ENCODE results near the gene C19orf67. TPM values are rescaled to one million over a fixed set of nuclear protein-coding genes. Genes with fewer than 3 reads are reported as not detected.

The C19orf67 gene
- total and polyA plus RNA-seq, 2 of the 4 experiments (the other 2 are of a cell fraction) = not detected

DNA sequence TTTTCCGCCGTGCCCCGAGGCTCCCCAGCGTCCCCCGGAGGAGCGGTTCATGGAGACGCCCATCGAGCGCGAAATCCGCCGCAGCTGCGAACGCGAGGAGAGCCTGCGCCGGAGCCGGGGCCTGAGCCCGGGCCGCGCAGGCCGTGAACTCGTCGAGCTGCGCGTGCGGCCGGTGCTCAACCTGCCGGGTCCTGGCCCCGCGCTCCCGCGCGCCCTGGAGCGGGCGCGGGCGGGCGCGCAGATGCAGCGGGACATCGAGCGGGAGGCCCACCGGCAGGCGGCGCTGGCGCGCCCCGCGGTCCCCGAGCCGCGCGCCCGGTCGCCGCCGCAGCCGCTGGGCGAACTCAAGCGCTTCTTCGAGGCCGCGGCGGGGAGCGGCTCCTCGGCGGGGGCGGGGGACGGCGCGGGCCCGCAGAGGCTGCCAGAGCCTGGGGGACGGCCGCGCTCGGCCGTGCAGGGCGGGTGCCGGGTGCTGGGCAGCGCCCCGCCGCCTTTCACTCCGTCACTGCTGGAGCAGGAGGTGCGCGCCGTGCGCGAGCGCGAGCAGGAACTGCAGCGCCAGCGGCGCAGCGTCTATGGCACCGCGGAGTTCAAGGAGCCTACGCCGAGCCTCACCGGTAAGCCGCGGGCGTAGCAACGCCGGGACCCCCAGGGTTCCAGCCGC lies 12.2 kb downstream of the C19orf67 start:
- Histone ChIP-seq H3K9me1 (ENCODE audit: insufficient read depth, low read length) (no peaks in the 10 kb centered on the region), H4K91ac (ENCODE audit: insufficient read depth, low read depth, low read length) (no peak overlapping the region; the same call in 1 of the 2 replicates), H3K4me3 (ENCODE audit: insufficient read depth, low read depth, low read length) (peak overlapping the region; percentile 61), H2BK5ac (ENCODE audit: low read depth, low read length, poor library complexity, severe bottlenecking) (peak overlapping the region; percentile 1), H3K9ac (ENCODE audit: low read depth, low read length) (peak overlapping the region; percentile 57), H2AK9ac (replicated peaks; ENCODE audit: low read depth, low read length, poor library complexity) (peak overlapping the region; percentile 85), H3K79me1 (ENCODE audit: low read depth in 1 of 2, low read length in 2 of 2) (peaks cover 0 to 14% of the 10 kb centered on the region in 2 experiments; a peak in 1 of 4 replicates), H3K4ac (ENCODE audit: low read depth, low read length) (no peak overlapping the region; the same call in 1 of the 2 replicates), H2BK120ac (ENCODE audit: low read depth, low read length) (no peak overlapping the region), H2BK15ac (ENCODE audit: low read depth, low read length) (no peak overlapping the region), H4K8ac (ENCODE audit: low read depth in 2 of 2, low read length in 2 of 2) (peak overlapping the region; percentile 36 to 78; a peak in 2 of 4 replicates), H3K36me3 (ENCODE audit: control insufficient read depth, insufficient read depth, low read length) (no peaks in the 10 kb centered on the region), H3K27me3 (ENCODE audit: control insufficient read depth, insufficient read depth, low read length) (peaks cover 2% of the 10 kb centered on the region; the same call in 1 of the 2 replicates), H4K20me1 (ENCODE audit: insufficient read depth, low read length) (no peaks in the 10 kb centered on the region), H3K27ac (ENCODE audit: insufficient read depth, low read length) (peak overlapping the region; percentile 13; the same call in 1 of the 2 replicates), H3K18ac (ENCODE audit: low read depth, low read length) (no peak overlapping the region), H3K4me1 (ENCODE audit: control insufficient read depth, insufficient read depth, low read length) (peaks cover 10% of the 10 kb centered on the region), H3K4me2 (ENCODE audit: low read depth, low read length) (peak overlapping the region; percentile 93), H3K14ac (replicated peaks; ENCODE audit: low read depth, low read length) (no peak overlapping the region), H2AFZ (replicated peaks; ENCODE audit: low read length, poor library complexity) (peak overlapping the region; percentile 96), H3K23ac (ENCODE audit: low read depth, low read length) (peak overlapping the region; percentile 11; the same call in 1 of the 2 replicates), H3K9me3 (ENCODE audit: control insufficient read depth, insufficient read depth, low read length) (no peaks in the 10 kb centered on the region), H2AK5ac (ENCODE audit: low read depth, low read length) (no peak overlapping the region), H4K5ac (ENCODE audit: low read depth, low read length) (no peak overlapping the region), H3K56ac (ENCODE audit: extremely low read depth, insufficient read depth, low read length) (0 out of 2 replicates have a peak overlapping the region, but pooled peaks have one; percentile 41), H2BK20ac (ENCODE audit: low read depth, low read length) (no peak overlapping the region)
- ATAC-seq (ENCODE audit: low read depth) (peak; percentile 79), DNase-seq (peak; percentile 82)
- in situ Hi-C loops (cut with MboI; ENCODE audit: low sequenced_read_pairs) = loop anchor here (5.0 kb wide), 1 partner anchor 191 kb away; no protein-coding TSS in a partner anchor
- dilution Hi-C loops (cut with HindIII; ENCODE audit: low sequenced_read_pairs, unreplicated experiment) = no loop called here
- 1% methylated on average over 81 of the region's 106 CpGs; no CpG with 5 or more reads in 1 of the 2 experiments for WGBS, 2 experiments (ENCODE audit: extremely low coverage in 2 of 2, insufficient read length in 1 of 2)
- TF ChIP-seq SMC3 (IDR thresholded peaks at IDR 0.05; ENCODE audit: low read depth, low read length) = peak; percentile 42; the same call in 1 of the 2 replicates
- peak; percentile 66 for TF ChIP-seq CTCF (conservative IDR thresholded peaks at IDR 0.05; ENCODE audit: low read depth, low read length)
- TF ChIP-seq RAD21 (IDR thresholded peaks at IDR 0.05; ENCODE audit: low read length) = peak; percentile 29
- peak; percentile 60; the same call in 1 of the 2 replicates for TF ChIP-seq MAZ (IDR thresholded peaks at IDR 0.05; ENCODE audit: borderline replicate concordance, low read depth, low read length)
- TF ChIP-seq RFX5 (IDR thresholded peaks at IDR 0.05; ENCODE audit: low read depth, low read length) = no peak
- intact Hi-C loops (cut with micrococcal nuclease) = no loop called here
- POLR2A ChIA-PET (ENCODE audit: unreplicated experiment) = no interaction called here
- no TSS peak for BruUV-seq (replicated peaks)
- CTCF ChIA-PET = interaction anchor here (0.6 to 1.3 kb wide), 3 partner anchors 42 to 331 kb away, joined by 3 to 4 read pairs (median 3); no protein-coding TSS in a partner anchor

Measured in IMR-90 (cell line).